Gastrocnemius medialis (tissue), 4 donors: Measurements from ENCODE around the gene CUEDC2. TPM values are rescaled to one million over a fixed set of nuclear protein-coding genes. Genes with fewer than 3 reads are reported as not detected.

Experiments used
- ATAC-seq, 2 donors: fragments of 150-250 bp; one replicate each; pipeline ENCODE4 v1.9.1; 2016
- DNase-seq, 2 donors: peaks; one replicate each; pipeline ENCODE4 v3.0.0-alpha.2; 2019
- H3K27ac ChIP-seq, 4 donors: fragments of 200-600 bp; sonication (generic); 1 replicate in 1 of 4; 2 replicates in 3 of 4; pipeline ENCODE4 v1.5.1; 2016 to 2018; ENCODE audit warnings: mild to moderate bottlenecking in 2 of 4, moderate library complexity in 1 of 4
- H3K27me3 ChIP-seq, 3 donors: fragments of 200-600 bp; sonication (generic) in 2 of 3; 1 replicate in 1 of 3; 2 replicates in 2 of 3; pipeline versions ENCODE4 v1.5.1 to v1.6.0; 2016 to 2019; ENCODE audit warnings: mild to moderate bottlenecking in 1 of 3, moderate library complexity in 1 of 3
- H3K36me3 ChIP-seq, 2 donors: fragments of 200-600 bp; sonication (generic) in 1 of 2; one replicate each; pipeline ENCODE4 v1.5.1; 2017 to 2018
- H3K4me1 ChIP-seq, 2 donors: fragments of 200-600 bp; sonication (generic) in 1 of 2; one replicate each; pipeline ENCODE4 v1.5.1; 2016 to 2017; ENCODE audit warnings: mild to moderate bottlenecking in 2 of 2
- H3K4me3 ChIP-seq, 4 donors: fragments of 200-600 bp; sonication (generic) in 3 of 4; 1 replicate in 1 of 4; 2 replicates in 3 of 4; pipeline ENCODE4 v1.5.1; 2016 to 2019; ENCODE audit warnings: mild to moderate bottlenecking in 2 of 4
- H3K9me3 ChIP-seq, 3 donors: fragments of 200-600 bp; sonication (generic) in 2 of 3; 1 replicate in 1 of 3; 2 replicates in 2 of 3; pipeline ENCODE4 v1.5.1; 2016 to 2019
- CTCF ChIP-seq, 5 experiments: fragments of 450-650 bp in 3 of 5; fragments of 200-600 bp in 2 of 5; sonication (generic) in 2 of 5; IDR thresholded peaks in 4 of 5; conservative IDR thresholded peaks in 1 of 5; 1 replicate in 4 of 5; 2 replicates in 1 of 5; pipeline ENCODE4 v1.5.1; 2016 to 2019; ENCODE audit warnings: antibody characterized with exemption in 5 of 5, mild to moderate bottlenecking in 3 of 5, moderate library complexity in 3 of 5
- POLR2A ChIP-seq, 2 donors: fragments of 450-650 bp; IDR thresholded peaks; one replicate each; pipeline ENCODE4 v1.6.1; 2017; ENCODE audit warnings: antibody characterized with exemption in 2 of 2, mild to moderate bottlenecking in 2 of 2, moderate library complexity in 2 of 2
- in situ Hi-C, 4 donors: fragments of 200-750 bp; cut with MboI; loops; one replicate each; pipeline versions ENCODE4 v1.15.0 to v1.8.0; 2017; ENCODE audit warnings: low sequenced_read_pairs in 4 of 4
- intact Hi-C: fragments of 100-400 bp; cut with DNase I; formaldehyde crosslinking; loops from one replicate; pipeline ENCODE4 v1.15.1; 2023; ENCODE audit warnings: low total_unique reads
- total RNA-seq, 4 donors: library from RNA; depleted of rRNA; stranded (reverse); fragments of >200 nt; gene quantifications; one replicate each; pipeline versions ENCODE4 v1.1.0 to v1.2.3, GENCODE V29; 2016

CUEDC2 gene
- total RNA-seq, 4 donors from 2014 or later: 51.6 to 83.1 (median 70.2) TPM

GRCh38 chr10:102401735-102402511 is 30.5 kb downstream of the CUEDC2 start:
- Histone ChIP-seq H3K4me3 (no peak overlapping the region), H3K36me3 (peaks cover 0 to 33% of the 10 kb centered on the region in 2 donors), H3K4me1 (peaks cover 10 to 12% of the 10 kb centered on the region in 2 donors), H3K27me3 (no peaks in the 10 kb centered on the region), H3K9me3 (no peaks in the 10 kb centered on the region), H3K27ac (no peak overlapping the region)
- no peak for TF ChIP-seq POLR2A (IDR thresholded peaks at IDR 0.05)
- no peak for TF ChIP-seq CTCF (IDR thresholded peaks at IDR 0.05 in 4 of 5, conservative IDR thresholded peaks at IDR 0.05 in 1 of 5)
- in situ Hi-C loops: no loop called here
- DNase-seq (no peak), ATAC-seq (no peak)
- intact Hi-C loops: no loop called here

GRCh38 chr10:102401342-102401654 is 31.1 kb downstream of the CUEDC2 start:
- intact Hi-C loops (no loop called here), in situ Hi-C loops (no loop called here)
- no peak overlapping the region for H3K27ac ChIP-seq
- H3K4me1 ChIP-seq: peaks cover 10 to 14% of the 10 kb centered on the region in 2 donors
- no peaks in the 10 kb centered on the region for H3K27me3 ChIP-seq
- DNase-seq (no peak), ATAC-seq (no peak)
- peaks cover 0 to 33% of the 10 kb centered on the region in 2 donors for H3K36me3 ChIP-seq
- H3K4me3 ChIP-seq: no peak overlapping the region
- no peak for TF ChIP-seq POLR2A (IDR thresholded peaks at IDR 0.05)
- no peak for TF ChIP-seq CTCF (IDR thresholded peaks at IDR 0.05 in 4 of 5, conservative IDR thresholded peaks at IDR 0.05 in 1 of 5)
- no peaks in the 10 kb centered on the region for H3K9me3 ChIP-seq

- ATAC-seq (no peak), DNase-seq (no peak)
- H3K9me3 ChIP-seq: no peaks in the 10 kb centered on the region
- H3K27me3 ChIP-seq: no peaks in the 10 kb centered on the region
- no peak for TF ChIP-seq POLR2A (IDR thresholded peaks at IDR 0.05)
- no peak for TF ChIP-seq CTCF (IDR thresholded peaks at IDR 0.05 in 4 of 5, conservative IDR thresholded peaks at IDR 0.05 in 1 of 5)
- intact Hi-C loops (no loop called here), in situ Hi-C loops (no loop called here)
- H3K4me3 ChIP-seq: no peak overlapping the region
- peaks cover 12 to 19% of the 10 kb centered on the region in 2 donors for H3K4me1 ChIP-seq
- peaks cover 0 to 33% of the 10 kb centered on the region in 2 donors for H3K36me3 ChIP-seq
- H3K27ac ChIP-seq: no peak overlapping the region
Measured at GRCh38 chr10:102400598-102401341, 31.6 kb downstream of the CUEDC2 start.

- ATAC-seq: no peak
- no peak for DNase-seq
- TF ChIP-seq CTCF (IDR thresholded peaks at IDR 0.05 in 4 of 5, conservative IDR thresholded peaks at IDR 0.05 in 1 of 5) (no peak), POLR2A (IDR thresholded peaks at IDR 0.05) (no peak)
- peak overlapping the region in 2 of 4 donors; percentile 82 to 95 for H3K27ac ChIP-seq
- peaks cover 14 to 19% of the 10 kb centered on the region in 2 donors for H3K4me1 ChIP-seq
- no peaks in the 10 kb centered on the region for H3K9me3 ChIP-seq
- intact Hi-C loops: no loop called here
- H3K4me3 ChIP-seq: no peak overlapping the region
- H3K27me3 ChIP-seq: no peaks in the 10 kb centered on the region
- H3K36me3 ChIP-seq: peaks cover 0 to 33% of the 10 kb centered on the region in 2 donors
- in situ Hi-C loops: no loop called here
Measured at GRCh38 chr10:102400076-102400475, 32.3 kb downstream of the CUEDC2 start.
